Middle frontal gyrus (tissue), 1 donor: ENCODE results near the gene PZP.
"Not testable (repeated sequence)": the region's sequence is repeated elsewhere in the genome, so short reads cannot be mapped to it uniquely, and the experiment has no call there.

Source experiments
- DNase-seq: peaks from one replicate; pipeline ENCODE4 v3.0.0-alpha.2; 2015; ENCODE audit warnings: low spot score; ENCODE audit errors: extremely low spot score

Gene PZP

DNA sequence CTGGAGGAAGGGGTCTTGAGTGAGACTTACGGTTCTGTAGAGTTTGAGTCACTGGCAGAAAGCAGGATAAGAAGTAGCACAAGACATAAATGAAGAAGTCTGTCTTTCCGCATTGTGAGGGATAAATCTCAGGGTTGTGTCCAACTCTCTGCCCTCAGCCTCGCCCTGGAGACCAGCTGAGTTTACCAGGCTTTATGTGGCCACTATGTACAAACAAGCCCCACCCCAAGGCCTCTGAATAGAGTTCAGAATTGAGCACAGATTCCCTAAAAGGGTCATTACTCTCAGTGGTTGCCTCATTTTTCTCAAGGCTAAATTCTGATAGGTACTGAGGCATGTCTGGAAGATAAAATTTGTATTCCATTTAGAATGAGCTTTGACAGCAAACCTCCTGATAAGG, at the start of gene PZP:
TSS of gene PZP (minus strand) at position 167 of the 400 bp plus-strand sequence. CDS start at position 113, 54 bp downstream.
- DNase-seq = no peak

DNA sequence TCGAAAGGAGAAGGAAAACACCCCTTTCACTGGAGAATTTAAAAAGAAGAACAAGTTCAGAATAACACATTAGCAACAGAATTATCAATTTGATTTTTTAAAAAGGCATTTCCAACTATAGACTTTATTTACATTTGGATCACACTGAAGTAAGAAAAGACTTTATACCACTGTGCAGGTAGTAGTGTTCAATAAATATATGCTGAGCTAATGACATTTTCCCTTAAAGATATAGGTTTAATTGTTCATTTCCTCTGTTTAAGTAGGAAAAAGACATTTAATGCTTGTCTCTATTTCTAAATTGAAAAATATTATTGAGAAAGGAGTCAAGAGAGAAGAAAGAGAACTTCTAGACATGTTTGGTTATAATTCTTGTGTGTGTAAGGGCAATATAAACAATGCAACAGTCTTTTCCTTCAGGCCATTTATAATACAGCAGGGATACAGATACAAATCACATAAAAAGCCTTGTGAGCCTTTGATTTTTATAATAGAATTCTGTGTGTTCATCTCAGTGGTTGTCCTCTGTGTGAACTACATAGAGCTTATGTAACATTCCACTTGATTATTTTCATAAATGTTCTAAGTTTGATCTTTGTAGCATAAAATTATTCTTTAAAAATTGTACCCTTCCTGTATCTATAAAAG, 48.7 kb upstream of the PZP start:
- DNase-seq = no peak

DNA sequence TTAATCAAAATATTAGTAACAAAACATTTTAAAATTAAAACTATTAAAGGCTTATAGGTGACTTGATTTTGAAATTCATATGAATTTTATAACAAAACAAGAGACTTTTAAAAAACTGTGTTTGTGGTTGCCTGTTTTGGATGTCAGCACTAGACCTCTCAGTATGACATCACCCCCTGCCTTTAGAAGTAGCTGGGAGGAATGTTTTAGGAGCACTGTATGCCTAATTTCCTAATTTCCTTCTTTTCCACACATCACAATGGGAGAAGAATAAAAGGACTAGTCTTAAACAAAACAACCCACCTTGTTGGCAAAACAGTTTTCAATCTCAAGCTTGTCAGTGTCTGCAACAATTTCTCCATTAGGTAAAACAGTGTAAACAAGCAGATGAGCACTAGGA, 48.1 kb upstream of the PZP start:
- no peak for DNase-seq

- no peak for DNase-seq
These were observed 47.6 kb upstream of the PZP start for GRCh38 chr12:9255837-9256236.

DNA sequence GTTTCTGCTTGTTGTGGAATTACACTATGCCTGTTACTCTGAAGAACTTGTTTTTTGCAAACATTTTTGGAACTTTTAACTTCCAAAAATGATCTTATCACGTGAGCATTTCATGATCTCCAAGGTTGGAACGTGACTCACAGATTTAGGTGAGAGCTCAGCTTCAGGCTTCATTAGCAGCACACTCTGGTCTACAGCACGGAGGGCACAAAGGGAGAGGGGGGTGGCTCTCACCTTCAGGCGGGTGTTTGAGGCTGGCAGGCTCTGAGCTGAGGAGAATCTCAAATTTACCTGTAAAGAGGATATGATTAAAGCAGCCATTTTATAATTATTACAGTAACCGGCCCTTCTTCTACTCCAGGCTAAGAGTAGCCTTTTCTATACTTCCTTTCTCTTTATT, 45.3 kb upstream of the PZP start:
- DNase-seq = no peak

DNA sequence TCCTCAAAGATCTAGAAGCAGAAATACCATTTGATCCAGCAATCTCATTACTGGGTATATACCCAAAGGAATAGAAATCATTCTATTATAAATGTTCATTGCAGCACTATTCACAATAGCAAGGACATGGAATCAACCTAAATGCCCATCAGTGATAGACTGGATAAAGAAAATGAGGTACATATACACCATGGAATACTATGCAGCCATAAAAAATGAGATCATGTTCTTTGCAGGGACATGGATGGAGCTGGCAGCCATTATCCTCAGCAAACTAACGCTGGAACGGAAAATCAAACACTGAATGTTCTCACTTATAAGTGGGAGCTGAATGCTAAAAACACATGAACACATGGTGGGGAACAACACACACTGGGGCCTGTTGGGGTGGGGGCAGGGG, 44.6 kb upstream of the PZP start:
- DNase-seq = not testable (repeated sequence)

DNA sequence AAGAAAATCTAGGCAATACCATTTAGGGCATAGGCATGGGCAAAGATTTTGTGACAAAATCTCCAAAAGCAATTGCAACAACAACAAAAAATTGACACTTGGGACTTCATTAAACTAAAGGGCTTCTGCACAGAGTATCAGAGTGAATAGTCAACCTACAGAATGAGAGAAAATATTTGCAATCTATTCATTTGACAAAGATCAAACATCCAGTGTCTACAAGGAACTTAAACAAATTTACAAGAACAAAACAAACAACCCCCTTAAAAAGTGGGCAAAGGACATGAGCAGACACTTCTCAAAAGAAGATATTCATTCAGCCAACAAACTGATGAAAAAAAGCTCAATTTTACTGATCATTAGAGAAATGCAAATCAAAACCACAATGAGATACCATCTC, 44.1 kb upstream of the PZP start:
- DNase-seq = no peak

DNA sequence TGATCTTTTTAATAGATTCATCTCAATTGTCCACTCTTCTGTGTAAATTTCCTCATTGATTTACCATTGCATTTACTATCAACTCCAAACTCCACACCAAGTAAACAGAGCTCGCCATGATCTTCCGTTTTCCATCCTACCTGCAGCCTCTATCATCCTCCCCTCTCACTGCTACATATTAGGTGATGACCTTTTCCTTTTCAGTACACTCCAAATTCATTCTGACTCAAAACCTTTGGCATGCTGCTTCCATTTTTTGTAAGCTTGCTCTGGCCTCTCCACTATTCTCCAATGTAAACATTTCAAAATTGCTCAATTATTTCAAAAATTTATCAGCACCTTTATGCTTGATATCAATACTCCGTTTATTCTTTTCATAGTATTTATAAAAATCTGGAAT, 40.2 kb upstream of the PZP start:
- DNase-seq = no peak

DNA sequence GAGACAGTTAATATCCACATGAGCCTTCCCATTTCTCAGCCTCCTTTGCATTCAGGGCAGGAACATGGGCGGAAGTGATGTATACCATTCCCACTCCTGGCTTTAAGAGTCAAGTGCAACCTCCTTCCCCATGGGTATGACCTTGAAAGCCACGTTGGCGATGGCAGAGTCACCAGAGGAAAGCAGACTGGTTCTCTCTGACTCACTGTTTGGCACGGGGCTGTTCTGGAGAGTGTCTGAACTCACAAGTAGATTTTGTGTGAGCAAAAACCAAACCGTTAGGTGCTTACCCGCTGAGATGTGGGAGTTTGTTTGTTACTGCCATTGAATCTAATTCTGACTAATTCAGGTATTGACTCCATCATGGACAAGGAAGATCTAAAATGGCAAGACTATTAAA, 36.7 kb upstream of the PZP start:
- no peak for DNase-seq

GRCh38 chr12:9243999-9244649, 35.9 kb upstream of the PZP start:
- DNase-seq = no peak

- DNase-seq = no peak
These were observed 33.1 kb upstream of the PZP start for GRCh38 chr12:9241301-9241700.

GRCh38 chr12:9240776-9241175, 32.6 kb upstream of the PZP start:
- no peak for DNase-seq

DNA sequence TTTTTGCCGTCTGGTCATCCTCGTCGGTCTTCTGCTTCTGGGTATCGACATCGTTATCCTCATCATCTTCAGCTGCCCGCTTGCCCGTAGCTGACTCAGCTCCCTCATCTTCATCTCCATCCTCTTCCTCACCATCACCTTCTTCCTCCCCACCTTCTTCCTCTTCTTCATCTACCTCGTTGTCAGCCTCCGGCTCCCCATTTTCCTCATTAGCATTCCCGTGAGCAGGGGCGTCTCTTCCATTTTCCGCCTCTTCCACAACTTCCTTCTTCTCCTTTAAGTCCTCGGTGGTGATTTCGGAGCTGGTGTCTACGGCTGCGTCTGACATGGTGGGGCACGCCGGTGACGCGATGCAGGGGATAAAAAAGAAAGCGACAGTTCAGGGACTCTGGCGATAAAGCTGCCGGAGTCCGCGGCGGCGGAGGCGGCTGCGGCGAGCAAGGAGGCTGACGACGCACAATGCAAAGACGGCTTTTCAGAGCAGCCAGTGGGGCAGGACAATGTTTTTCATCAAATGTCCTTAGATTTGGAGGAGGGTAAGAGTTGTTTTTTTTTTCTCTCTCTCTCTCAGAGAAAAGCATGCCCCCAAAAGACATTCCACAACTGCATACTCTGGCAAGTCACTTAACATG, 31.9 kb upstream of the PZP start:
- not testable (repeated sequence) for DNase-seq

- no peak for DNase-seq
These were observed 29.1 kb upstream of the PZP start for GRCh38 chr12:9237286-9237685.

DNA sequence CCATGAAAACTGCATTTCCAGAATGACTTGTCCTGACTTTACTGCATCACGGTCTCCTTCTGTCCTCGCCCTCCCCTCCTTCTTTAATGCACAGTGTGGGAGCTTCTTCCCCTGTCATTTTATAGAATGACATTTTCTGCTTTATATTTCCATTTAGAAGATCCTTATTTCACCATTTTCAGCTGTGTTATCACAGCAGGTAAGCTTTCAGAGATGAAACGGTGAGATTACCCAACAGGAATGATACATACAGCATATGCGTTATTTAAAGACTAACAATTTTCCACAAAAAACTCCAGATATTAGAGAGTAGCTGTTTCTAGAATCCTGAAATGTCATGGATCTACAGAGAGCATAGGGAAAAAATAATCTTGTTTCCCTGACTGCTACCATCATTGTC, 27.3 kb upstream of the PZP start:
- DNase-seq = no peak

- no peak for DNase-seq
These were observed 19.8 kb upstream of the PZP start for GRCh38 chr12:9227950-9228349.

DNA sequence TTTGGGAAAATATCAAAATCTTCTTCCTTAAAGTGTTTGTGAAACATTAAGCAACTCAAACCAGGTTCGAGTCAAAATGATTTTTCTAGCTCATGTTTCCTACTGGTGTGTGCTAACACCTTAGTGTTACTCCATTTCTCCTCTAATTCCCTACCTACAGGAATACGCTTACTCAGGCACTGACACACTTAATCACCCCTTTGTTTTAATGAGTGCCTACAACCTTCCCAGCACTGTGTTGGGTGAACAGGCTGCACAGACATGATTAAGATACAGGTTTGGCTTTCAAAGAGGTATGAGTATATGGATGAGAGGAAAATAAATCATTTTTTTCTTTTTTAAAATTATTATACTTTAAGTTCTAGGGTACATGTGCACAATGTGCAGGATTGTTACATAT, 15.6 kb upstream of the PZP start:
- DNase-seq = no peak

DNA sequence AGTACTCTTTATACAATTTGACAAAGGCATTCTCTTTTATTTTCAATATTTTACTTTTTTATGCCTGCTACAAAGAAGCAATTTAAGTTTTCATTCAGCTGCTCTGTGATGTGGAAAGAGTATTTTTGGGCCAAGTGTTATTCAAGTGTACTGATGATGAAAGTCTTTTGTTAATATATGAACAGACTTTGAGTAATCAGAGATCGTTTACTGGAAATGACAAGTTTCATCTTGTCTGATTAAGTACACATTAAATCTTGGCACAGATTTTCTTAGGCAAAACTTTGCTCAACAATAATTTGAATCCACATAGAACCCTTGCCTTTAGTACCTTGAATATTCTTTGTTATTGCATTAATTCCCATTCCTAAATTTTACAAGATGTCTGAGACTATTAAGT, 13.3 kb upstream of the PZP start:
- DNase-seq = no peak

- DNase-seq = not testable (repeated sequence)
These were observed 12.8 kb upstream of the PZP start for GRCh38 chr12:9221011-9221410.

DNA sequence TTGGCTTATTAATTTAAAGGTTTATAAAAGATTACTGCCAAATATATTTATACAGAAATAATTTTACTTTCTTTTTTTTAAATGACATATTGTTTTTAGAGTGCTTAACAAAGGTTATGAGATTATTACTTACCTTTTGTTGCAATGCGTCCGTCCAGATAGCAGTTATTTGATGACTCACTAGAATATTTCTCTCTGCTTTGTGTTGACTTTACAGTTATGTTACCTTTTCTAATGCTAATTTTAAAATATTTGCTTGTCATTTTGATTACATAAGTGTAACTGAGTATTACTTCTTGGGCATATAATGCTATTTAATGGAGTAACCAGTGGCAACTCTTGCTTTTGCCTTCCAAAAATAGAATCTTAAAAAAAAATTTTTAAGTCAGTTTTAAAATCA, 6.3 kb upstream of the PZP start:
- no peak for DNase-seq

DNA sequence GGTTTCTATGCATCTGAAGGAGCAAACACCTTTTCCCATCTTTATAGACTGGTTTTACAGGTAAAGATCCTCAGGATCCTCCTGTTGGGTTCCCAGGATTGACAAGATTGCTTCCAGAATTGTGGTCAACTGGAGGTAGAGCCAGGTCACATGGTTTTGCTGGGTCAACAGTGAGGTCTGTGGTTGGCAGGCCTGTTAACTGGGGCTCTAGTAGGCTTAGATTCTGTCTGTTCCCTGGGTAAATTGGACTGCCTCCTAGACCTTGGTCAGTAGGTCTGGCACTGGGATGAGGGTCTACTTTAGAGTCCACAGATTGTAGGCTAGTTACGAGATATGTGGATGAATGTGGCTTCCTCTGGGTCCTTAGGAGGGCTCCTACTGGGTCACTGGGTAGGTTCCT, 3.5 kb upstream of the PZP start:
- no peak for DNase-seq

DNA sequence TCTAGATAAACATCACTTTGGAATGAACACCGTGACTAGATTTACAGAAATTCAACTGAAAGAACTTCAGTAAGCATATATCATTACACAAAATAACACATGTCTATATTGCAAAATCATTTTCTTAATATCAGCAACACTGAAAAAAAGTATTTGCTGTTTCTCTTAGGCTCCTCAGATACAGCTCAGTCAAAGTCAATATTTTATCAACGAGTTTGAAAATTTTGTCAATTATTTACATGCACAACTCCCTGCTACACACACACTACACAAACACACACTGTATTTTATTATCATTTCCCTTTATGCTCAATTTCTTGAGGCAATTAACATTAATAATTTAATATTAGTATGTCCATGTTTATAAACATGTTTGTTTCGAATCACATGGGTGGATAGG, 3.8 kb downstream of the PZP start:
- DNase-seq = no peak

- no peak for DNase-seq
These were observed 10.2 kb downstream of the PZP start for GRCh38 chr12:9198012-9198411.
